Lower leg skin (tissue), 4 donors: ENCODE data around the gene ISM2. TPM values are rescaled to one million over a fixed set of nuclear protein-coding genes. Genes with fewer than 3 reads are reported as not detected.
"Not testable (repeated sequence)": the region's sequence is repeated elsewhere in the genome, so short reads cannot be mapped to it uniquely, and the experiment has no call there.

Experiments used
- DNase-seq, 2 donors: peaks; one replicate each; pipeline ENCODE4 v3.0.0-alpha.2; 2019; ENCODE audit warnings: low spot score in 2 of 2
- H3K4me3 ChIP-seq: fragments of 200-600 bp; sonication (generic); 2 replicates; pipeline ENCODE4 v1.5.1; 2017; ENCODE audit warnings: mild to moderate bottlenecking, low read depth; ENCODE audit not compliant: poor library complexity, severe bottlenecking
- CTCF ChIP-seq, 3 donors: fragments of 450-650 bp; IDR thresholded peaks; one replicate each; pipeline ENCODE4 v1.5.1; 2016; ENCODE audit warnings: antibody characterized with exemption in 3 of 3, mild to moderate bottlenecking in 3 of 3, moderate library complexity in 2 of 3
- POLR2A ChIP-seq, 2 donors: fragments of 450-650 bp; IDR thresholded peaks; one replicate each; pipeline ENCODE4 v1.6.1; 2016 to 2017; ENCODE audit warnings: antibody characterized with exemption in 2 of 2, mild to moderate bottlenecking in 1 of 2, moderate library complexity in 1 of 2
- WGBS, 2 donors: methylation state at CpG; one replicate each; pipeline ENCODE4 v1.1.5; 2018; 5-methylcytosine and 5-hydroxymethylcytosine counted together
- intact Hi-C: fragments of 100-400 bp; cut with DNase I; formaldehyde crosslinking; loops from one replicate; pipeline ENCODE4 v1.15.0; 2023; ENCODE audit warnings: low total_unique reads
- total RNA-seq, 4 donors: library from RNA; depleted of rRNA; stranded (reverse); fragments of >200 nt; gene quantifications; one replicate each; pipeline ENCODE4 v1.1.0, GENCODE V29; 2016

ISM2 gene
- total RNA-seq, 4 donors from 2014 or later = 0.19 to 0.27 TPM; not detected in 2

DNA sequence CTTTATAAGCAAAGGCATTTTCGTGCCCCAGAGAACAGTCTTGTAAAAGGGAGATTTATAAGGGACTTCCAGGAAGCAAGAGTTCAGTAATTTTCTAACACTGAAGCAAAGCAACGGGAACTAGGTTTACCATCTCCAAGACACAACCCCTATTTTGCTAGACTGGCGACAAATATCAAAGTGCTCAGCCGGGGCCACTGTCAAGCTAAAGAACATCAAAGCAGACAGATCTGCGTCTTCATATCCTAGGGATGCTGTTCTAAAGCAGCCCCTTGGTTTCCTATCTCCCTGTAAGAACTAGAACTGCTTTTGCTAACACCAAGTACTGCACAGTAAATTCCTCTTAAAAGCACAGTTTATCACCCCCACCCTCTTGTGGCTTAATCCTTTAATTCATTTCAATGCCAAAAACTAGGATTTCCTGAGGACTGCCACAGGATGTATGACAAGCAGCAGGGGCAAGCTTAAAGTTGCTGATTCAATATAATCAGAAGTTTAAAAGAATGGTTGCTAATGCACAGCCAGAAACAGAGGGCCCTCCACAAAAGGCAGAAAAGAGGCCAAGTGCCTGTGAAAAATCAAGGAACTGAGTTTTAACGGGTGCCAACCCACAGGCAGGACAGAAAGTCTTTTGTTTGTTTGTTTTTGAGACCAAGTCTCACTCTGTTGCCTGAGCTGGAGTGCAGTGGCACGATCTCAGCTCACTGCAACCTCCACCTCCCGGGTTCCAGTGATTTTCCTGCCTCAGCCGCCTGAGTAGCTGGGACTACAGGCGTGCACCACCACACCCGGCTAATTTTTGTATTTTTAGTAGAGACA lies 44.0 kb upstream of the ISM2 start:
- WGBS, 2 donors = 67 to 68% methylated on average over 11 of the region's 11 CpGs
- no peak overlapping the region for H3K4me3 ChIP-seq
- intact Hi-C loops = no loop called here
- TF ChIP-seq CTCF (IDR thresholded peaks at IDR 0.05) (no peak), POLR2A (IDR thresholded peaks at IDR 0.05) (no peak)
- no peak for DNase-seq

DNA sequence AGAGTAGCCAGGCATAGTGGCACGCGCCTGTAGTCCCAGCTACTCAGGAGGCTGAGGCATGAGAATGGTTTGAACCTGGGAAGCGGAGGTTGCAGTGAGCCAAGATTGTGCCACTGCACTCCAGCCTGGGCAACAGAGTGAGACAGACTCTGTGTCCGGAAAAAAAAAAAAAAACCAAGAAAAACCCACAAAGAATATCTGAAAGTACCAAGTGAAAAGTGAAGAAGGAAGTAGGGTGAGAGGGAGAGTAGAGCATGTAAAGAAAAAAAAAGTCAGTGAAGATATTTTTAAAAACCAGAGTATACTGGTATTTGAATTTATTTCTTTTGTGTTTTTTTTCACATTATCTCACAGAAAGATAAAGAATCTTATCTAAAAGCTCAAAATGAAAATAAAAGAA lies 43.3 kb upstream of the ISM2 start:
- intact Hi-C loops = no loop called here
- 85 to 88% methylated on average over 4 of the region's 4 CpGs for WGBS, 2 donors
- H3K4me3 ChIP-seq = no peak overlapping the region
- TF ChIP-seq POLR2A (IDR thresholded peaks at IDR 0.05) = no peak
- no peak for TF ChIP-seq CTCF (IDR thresholded peaks at IDR 0.05)
- DNase-seq = no peak

DNA sequence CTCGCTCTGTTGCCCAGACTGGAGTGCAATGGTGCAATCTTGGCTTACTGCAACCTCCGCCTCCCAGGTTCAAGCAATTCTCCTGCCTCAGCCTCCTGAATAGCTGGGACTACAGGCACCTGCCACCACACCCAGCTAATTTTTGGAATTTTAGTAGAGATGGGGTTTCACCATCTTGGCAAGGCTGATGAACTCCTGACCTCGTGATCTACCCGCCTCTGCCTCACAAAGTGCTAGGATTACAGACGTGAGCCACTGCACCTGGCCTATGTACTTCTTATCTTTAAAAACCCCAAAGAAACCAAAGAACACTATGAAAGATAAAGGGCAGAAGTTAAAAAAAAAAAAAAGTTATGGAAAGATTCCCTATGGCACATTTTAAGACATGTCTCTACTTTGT lies 38.3 kb upstream of the ISM2 start:
- DNase-seq, H3K4me3 ChIP-seq, intact Hi-C loops: not testable (repeated sequence)
- WGBS, 2 donors = 95 to 99% methylated on average over 5 of the region's 5 CpGs

- H3K4me3 ChIP-seq = no peak overlapping the region
- intact Hi-C loops = no loop called here
- no peak for DNase-seq
- TF ChIP-seq CTCF (IDR thresholded peaks at IDR 0.05) = no peak
- no peak for TF ChIP-seq POLR2A (IDR thresholded peaks at IDR 0.05)
Observed at GRCh38 chr14:77531071-77531470, 32.5 kb upstream of the ISM2 start.

GRCh38 chr14:77529963-77530362 lies 31.3 kb upstream of the ISM2 start:
- H3K4me3 ChIP-seq = no peak overlapping the region
- TF ChIP-seq CTCF (IDR thresholded peaks at IDR 0.05) = no peak
- no peak for TF ChIP-seq POLR2A (IDR thresholded peaks at IDR 0.05)
- DNase-seq = no peak
- intact Hi-C loops = no loop called here

DNA sequence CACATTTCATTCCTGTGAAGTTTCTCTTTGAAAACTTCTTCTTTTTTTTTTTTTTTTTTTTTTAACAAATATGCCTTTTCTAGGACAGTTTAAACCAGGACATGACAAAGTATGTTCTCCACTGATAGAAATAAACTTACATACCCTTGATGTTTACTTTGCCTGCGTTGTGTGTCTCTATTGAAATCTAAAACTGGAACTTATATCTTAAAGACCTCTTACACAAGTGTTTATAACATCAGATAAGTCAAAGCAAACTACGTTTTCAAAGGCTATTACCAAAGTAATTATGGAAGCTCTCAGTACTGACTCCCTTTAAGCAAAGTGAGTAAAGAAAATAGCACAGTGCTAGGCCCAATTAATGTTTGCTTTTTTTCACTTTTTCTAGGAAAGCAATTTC lies 30.6 kb upstream of the ISM2 start:
- DNase-seq = no peak
- WGBS, 2 donors = 93 to 95% methylated on average over 2 of the region's 2 CpGs
- intact Hi-C loops = no loop called here
- H3K4me3 ChIP-seq = no peak overlapping the region
- TF ChIP-seq CTCF (IDR thresholded peaks at IDR 0.05) (no peak), POLR2A (IDR thresholded peaks at IDR 0.05) (no peak)

DNA sequence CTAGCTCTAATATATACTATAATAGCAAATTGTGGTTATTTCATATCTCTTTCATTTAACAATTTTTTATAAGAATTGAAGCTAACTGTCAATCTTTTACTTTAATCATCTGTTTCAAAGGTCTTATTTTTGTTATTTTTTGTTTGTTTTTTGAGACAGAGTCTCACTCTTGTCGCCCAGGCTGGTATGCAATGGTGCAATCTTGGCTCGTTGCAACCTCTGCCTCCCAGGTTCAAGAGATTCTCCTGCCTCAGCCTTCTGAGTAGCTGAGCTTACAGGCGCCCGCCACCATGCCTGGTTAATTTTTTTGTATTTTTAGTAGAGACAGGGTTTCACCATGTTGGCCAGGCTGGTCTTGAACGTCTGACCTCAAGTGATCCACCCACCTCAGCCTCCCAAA lies 30.1 kb upstream of the ISM2 start:
- H3K4me3 ChIP-seq, DNase-seq, intact Hi-C loops: not testable (repeated sequence)
- 89 to 92% methylated on average over 5 of the region's 5 CpGs for WGBS, 2 donors
